ENCODE data around the gene GPR15. TPM values are rescaled to one million over a fixed set of nuclear protein-coding genes. Genes with fewer than 3 reads are reported as not detected.

GPR15 gene
- total RNA-seq, 1 experiment from 2014 or later: not detected

DNA sequence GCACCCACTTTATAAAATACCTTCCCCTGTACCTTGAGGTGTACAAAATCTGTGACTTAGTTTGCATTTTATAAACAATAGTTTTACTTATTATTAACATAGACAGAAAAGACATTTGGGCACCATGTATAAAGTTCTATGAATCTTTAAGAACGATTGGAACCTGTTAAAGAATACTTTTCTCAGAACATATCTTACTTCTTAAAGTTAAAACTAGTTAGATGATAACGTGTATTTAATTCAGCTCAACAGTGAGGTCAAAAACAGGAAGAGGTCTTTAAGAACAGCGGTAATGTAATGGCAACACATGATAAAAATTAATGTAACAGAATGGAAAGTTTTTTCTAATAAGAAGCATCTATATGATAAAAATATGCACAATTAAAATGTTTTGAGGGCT is 36.6 kb downstream of the GPR15 start:
- Histone ChIP-seq H3K4ac (ENCODE audit: low read depth, low read length) (no peak overlapping the region), H3K23ac (ENCODE audit: insufficient read length, low read depth, low read length) (no peak overlapping the region), H2BK5ac (ENCODE audit: insufficient read length, low read length) (no peak overlapping the region), H4K5ac (ENCODE audit: insufficient read length, low read depth, low read length) (no peak overlapping the region), H2BK20ac (ENCODE audit: low read depth, low read length, poor library complexity, severe bottlenecking) (no peak overlapping the region), H3K14ac (ENCODE audit: insufficient read depth, low read length) (no peak overlapping the region), H3K27ac (ENCODE audit: insufficient read length, low read depth, low read length) (no peak overlapping the region), H4K91ac (ENCODE audit: insufficient read length, low read depth, low read length) (no peak overlapping the region), H3K9ac (ENCODE audit: extremely low read depth, insufficient read length, low read length) (no peak overlapping the region), H2AFZ (ENCODE audit: low read length) (no peak overlapping the region), H4K8ac (replicated peaks; ENCODE audit: insufficient read length, low read depth, low read length) (no peak overlapping the region), H3K79me2 (ENCODE audit: insufficient read depth, low read length) (no peaks in the 10 kb centered on the region), H3K23me2 (ENCODE audit: insufficient read length, low read depth, low read length, poor library complexity, severe bottlenecking) (no peaks in the 10 kb centered on the region), H2AK5ac (ENCODE audit: insufficient read length, low read length) (no peak overlapping the region), H2BK12ac (ENCODE audit: insufficient read length, low read depth, low read length) (no peak overlapping the region), H3K18ac (ENCODE audit: insufficient read length, low read depth, low read length) (no peak overlapping the region), H3K79me1 (ENCODE audit: insufficient read depth, low read depth, low read length, poor library complexity, severe bottlenecking) (no peaks in the 10 kb centered on the region), H3K4me2 (ENCODE audit: insufficient read depth, insufficient read length, low read length) (no peak overlapping the region), H4K20me1 (ENCODE audit: control insufficient read depth, insufficient read depth, insufficient read length) (no peaks in the 10 kb centered on the region), H3K27me3 (ENCODE audit: insufficient read depth, low read length) (no peaks in the 10 kb centered on the region), H2BK120ac (ENCODE audit: low read depth, low read length, poor library complexity, severe bottlenecking) (no peak overlapping the region), H2BK15ac (ENCODE audit: low read depth, low read length) (no peak overlapping the region), H3K9me3 (ENCODE audit: control insufficient read depth, low read depth, low read length) (no peaks in the 10 kb centered on the region), H3T11ph (ENCODE audit: low read length) (no peak overlapping the region), H3K56ac (ENCODE audit: insufficient read length, low read depth, low read length) (no peak overlapping the region), H3K4me1 (ENCODE audit: insufficient read depth, low read length) (no peaks in the 10 kb centered on the region; the same call in 1 of the 2 replicates)
- TF ChIP-seq CTCF (conservative IDR thresholded peaks at IDR 0.05): no peak
- peaks cover 5 to 7% of the 10 kb centered on the region in 2 experiments for H3K4me1 Mint-ChIP-seq
- no peak overlapping the region for H3K4me3 Mint-ChIP-seq
- no peak for DNase-seq
- H3K36me3 Mint-ChIP-seq (ENCODE audit: insufficient read depth in 1 of 3, low read depth in 3 of 3): no peaks in the 10 kb centered on the region
- no peaks in the 10 kb centered on the region; a peak in 1 of 5 replicates for H3K9me3 Mint-ChIP-seq
- H3K27ac Mint-ChIP-seq: no peak overlapping the region
- WGBS (ENCODE audit: extremely low coverage, insufficient read length, low lambda C conversion rate): no CpG with 5 or more reads among the region's 3 CpGs
- no peaks in the 10 kb centered on the region for H3K27me3 Mint-ChIP-seq (ENCODE audit: low read depth)
